T-cell (primary cell): ENCODE results near the gene SLC16A9. TPM values are rescaled to one million over a fixed set of nuclear protein-coding genes. Genes with fewer than 3 reads are reported as not detected.
"Not testable (repeated sequence)": the region's sequence is repeated elsewhere in the genome, so short reads cannot be mapped to it uniquely, and the experiment has no call there.

Experiments used
- ATAC-seq, 4 experiments: fragments of 200-7000 bp in 3 of 4; fragments of 150-1000 bp in 1 of 4; cut with Tn5 transposase; replicated peaks in 1 of 4; 1 replicate in 3 of 4; 2 replicates in 1 of 4; pipeline ENCODE4 v1.10.0; 2021; ENCODE audit warnings: moderate library complexity in 3 of 4, mild to moderate bottlenecking in 2 of 4, moderate number of reproducible peaks in 1 of 4
- CTCF ChIA-PET, 2 donors: fragments of 300-600 bp; sonication (Branson Sonifier 250); formaldehyde crosslinking; loops; one replicate each; lab custom pipeline; 2022; ENCODE audit warnings: antibody characterized with exemption in 2 of 2; lab: Charles Lee
- POLR2A ChIA-PET, 2 donors: fragments of 300-600 bp; sonication (Branson Sonifier 250); formaldehyde crosslinking; loops; one replicate each; lab custom pipeline; 2022; ENCODE audit warnings: antibody characterized with exemption in 2 of 2; lab: Charles Lee
- DNase-seq, 35 experiments: peaks; one replicate each; pipeline versions ENCODE4 v3.0.0 to v3.0.0-alpha.2; 2013 to 2023
- H3K27ac ChIP-seq: one replicate; pipeline ENCODE4 v1.5.1; 2013; ENCODE audit warnings: low read length
- H3K27me3 ChIP-seq, 2 experiments: replicated peaks in 1 of 2; 1 replicate in 1 of 2; 2 replicates in 1 of 2; pipeline versions ENCODE4 v1.6.1 to v1.7.0; 2013; ENCODE audit warnings: low read length in 1 of 2, mixed read lengths in 1 of 2; ENCODE audit not compliant: control insufficient read depth in 2 of 2, insufficient read depth in 2 of 2; ENCODE audit errors: extremely low read depth in 1 of 2
- H3K36me3 ChIP-seq, 2 donors: 1 replicate in 1 of 2; 2 replicates in 1 of 2; pipeline versions ENCODE4 v1.6.1 to v1.7.0; 2013; ENCODE audit warnings: low read length in 1 of 2; ENCODE audit not compliant: control insufficient read depth in 2 of 2, insufficient read depth in 1 of 2; ENCODE audit errors: extremely low read depth in 1 of 2
- H3K4me1 ChIP-seq, 2 experiments: 1 replicate in 1 of 2; 2 replicates in 1 of 2; pipeline versions ENCODE4 v1.6.1 to v1.7.0; 2013; ENCODE audit warnings: low read length in 2 of 2, mixed read lengths in 1 of 2; ENCODE audit not compliant: insufficient read depth in 2 of 2, control insufficient read depth in 1 of 2; ENCODE audit errors: extremely low read depth in 1 of 2
- H3K4me3 ChIP-seq, 2 donors: 1 replicate in 1 of 2; 2 replicates in 1 of 2; pipeline versions ENCODE4 v1.5.1 to v1.7.0; 2013; ENCODE audit warnings: mild to moderate bottlenecking in 2 of 2, low read length in 1 of 2, moderate library complexity in 1 of 2; ENCODE audit not compliant: control insufficient read depth in 1 of 2; ENCODE audit errors: extremely low read depth in 1 of 2
- H3K9me3 ChIP-seq: 2 replicates; pipeline ENCODE4 v1.7.0; 2013
- H3K27ac Mint-ChIP-seq, 2 donors: one replicate each; pipeline ENCODE4 v1.8.0; 2020 to 2021; ENCODE audit warnings: mild to moderate bottlenecking in 2 of 2, mixed read lengths in 2 of 2
- H3K27me3 Mint-ChIP-seq, 2 donors: one replicate each; pipeline ENCODE4 v1.8.0; 2021 to 2022; ENCODE audit warnings: mixed read lengths in 2 of 2
- H3K36me3 Mint-ChIP-seq: one replicate; pipeline ENCODE4 v1.8.0; 2021; ENCODE audit warnings: mixed read lengths
- H3K4me1 Mint-ChIP-seq, 3 donors: one replicate each; pipeline ENCODE4 v1.8.0; 2020 to 2022; ENCODE audit warnings: mixed read lengths in 3 of 3, mild to moderate bottlenecking in 1 of 3
- H3K4me3 Mint-ChIP-seq, 3 donors: one replicate each; pipeline ENCODE4 v1.8.0; 2020 to 2022; ENCODE audit warnings: mild to moderate bottlenecking in 3 of 3, mixed read lengths in 3 of 3, moderate library complexity in 3 of 3
- H3K9me3 Mint-ChIP-seq, 3 donors: one replicate each; pipeline ENCODE4 v1.8.0; 2020 to 2022; ENCODE audit warnings: mixed read lengths in 3 of 3
- WGBS: methylation state at CpG from one replicate; pipeline ENCODE4 v1.1.5; 2013; ENCODE audit warnings: missing lambda C conversion rate; ENCODE audit not compliant: insufficient coverage; 5-methylcytosine and 5-hydroxymethylcytosine counted together
- total RNA-seq, 35 experiments: library from RNA in 6 of 35; stranded (reverse) in 6 of 35; fragments of 120-200 nt in 1 of 35; gene quantifications; one replicate each; pipeline versions ENCODE4 v1.2.1 to v1.2.4 and lab custom pipeline; 2013 to 2026

Gene SLC16A9
- total RNA-seq, 5 donors from 2014 or later (not counting 1 experiment from before 2014, with no cell fraction given), result 0.20 to 0.44 (median 0.20) TPM; not detected in 2

GRCh38 chr10:59750155-59750945 lies 40.7 kb upstream of the SLC16A9 start:
- no peak overlapping the region for H3K4me3 ChIP-seq
- Mint-ChIP-seq H3K27me3 (peaks cover 14 to 28% of the 10 kb centered on the region in 2 donors), H3K4me1 (no peaks in the 10 kb centered on the region), H3K9me3 (no peaks in the 10 kb centered on the region), H3K36me3 (no peaks in the 10 kb centered on the region), H3K27ac (no peak overlapping the region), H3K4me3 (no peak overlapping the region)
- no peaks in the 10 kb centered on the region for H3K9me3 ChIP-seq
- CTCF ChIA-PET, result no interaction called here
- WGBS, result 84% methylated on average over 6 of the region's 12 CpGs
- H3K27me3 ChIP-seq, result no peaks in the 10 kb centered on the region
- no peaks in the 10 kb centered on the region for H3K4me1 ChIP-seq
- no peaks in the 10 kb centered on the region for H3K36me3 ChIP-seq
- DNase-seq (no peak), ATAC-seq (no peak)
- POLR2A ChIA-PET, result no interaction called here
- H3K27ac ChIP-seq, result no peak overlapping the region

- no peak overlapping the region for H3K27ac ChIP-seq
- peaks cover 0 to 2% (median 0%) of the 10 kb centered on the region in 3 donors for H3K9me3 Mint-ChIP-seq
- H3K27me3 Mint-ChIP-seq, result peaks cover 14 to 28% of the 10 kb centered on the region in 2 donors
- H3K9me3 ChIP-seq, result no peaks in the 10 kb centered on the region
- H3K27me3 ChIP-seq, result no peaks in the 10 kb centered on the region
- ChIA-PET POLR2A (no interaction called here), CTCF (interaction anchor here in 1 of 2 donors (0.7 kb wide), 1 partner anchor 156 kb away, joined by 3 read pairs; no protein-coding TSS in a partner anchor)
- DNase-seq (no peak), ATAC-seq (no peak)
- WGBS, result no CpG with 5 or more reads among the region's 1 CpG
- H3K4me3 ChIP-seq, result no peak overlapping the region
- no peaks in the 10 kb centered on the region for H3K4me1 Mint-ChIP-seq
- H3K4me3 Mint-ChIP-seq, result no peak overlapping the region
- no peaks in the 10 kb centered on the region for H3K36me3 ChIP-seq
- no peak overlapping the region for H3K27ac Mint-ChIP-seq
- no peaks in the 10 kb centered on the region for H3K4me1 ChIP-seq
- H3K36me3 Mint-ChIP-seq, result no peaks in the 10 kb centered on the region
Observed at GRCh38 chr10:59748834-59749233, 39.2 kb upstream of the SLC16A9 start.

GRCh38 chr10:59745163-59745650 lies 35.6 kb upstream of the SLC16A9 start:
- no peak overlapping the region for H3K27ac ChIP-seq
- Mint-ChIP-seq H3K27me3 (peaks cover 9 to 15% of the 10 kb centered on the region in 2 donors), H3K36me3 (no peaks in the 10 kb centered on the region), H3K4me1 (no peaks in the 10 kb centered on the region), H3K9me3 (peaks cover 0 to 2% (median 0%) of the 10 kb centered on the region in 3 donors), H3K27ac (no peak overlapping the region), H3K4me3 (no peak overlapping the region)
- ATAC-seq, result no peak
- H3K9me3 ChIP-seq, result no peaks in the 10 kb centered on the region
- H3K4me1 ChIP-seq, result no peaks in the 10 kb centered on the region
- H3K36me3 ChIP-seq, result no peaks in the 10 kb centered on the region
- no peak for DNase-seq
- ChIA-PET CTCF (no interaction called here), POLR2A (no interaction called here)
- no CpG with 5 or more reads among the region's 2 CpGs for WGBS
- H3K27me3 ChIP-seq, result peaks cover 0 to 4% of the 10 kb centered on the region in 2 experiments
- no peak overlapping the region for H3K4me3 ChIP-seq

- WGBS, result no CpG with 5 or more reads among the region's 6 CpGs
Observed at GRCh38 chr10:59744762-59745161, 35.1 kb upstream of the SLC16A9 start.

GRCh38 chr10:59744156-59744555 lies 34.5 kb upstream of the SLC16A9 start:
- WGBS, result 92% methylated on average over 21 of the region's 32 CpGs
- ATAC-seq, H3K36me3 Mint-ChIP-seq, H3K9me3 ChIP-seq, H3K4me3 ChIP-seq, H3K27me3 ChIP-seq, H3K4me1 ChIP-seq, H3K4me3 Mint-ChIP-seq, H3K4me1 Mint-ChIP-seq, DNase-seq, H3K27ac ChIP-seq, CTCF ChIA-PET, POLR2A ChIA-PET, H3K27ac Mint-ChIP-seq, H3K9me3 Mint-ChIP-seq, H3K36me3 ChIP-seq: not testable (repeated sequence)
- H3K27me3 Mint-ChIP-seq, result peaks cover 9 to 11% of the 10 kb centered on the region in 2 donors

More at GRCh38 chr10:59744762-59745161, 35.1 kb upstream of the SLC16A9 start:
- H3K36me3 ChIP-seq, H3K9me3 Mint-ChIP-seq, H3K9me3 ChIP-seq, ATAC-seq, CTCF ChIA-PET, H3K4me1 ChIP-seq, H3K27ac ChIP-seq, H3K27ac Mint-ChIP-seq, H3K4me1 Mint-ChIP-seq, H3K4me3 ChIP-seq, H3K27me3 ChIP-seq, H3K4me3 Mint-ChIP-seq, POLR2A ChIA-PET, DNase-seq, H3K36me3 Mint-ChIP-seq: not testable (repeated sequence)
- H3K27me3 Mint-ChIP-seq, result peaks cover 9 to 14% of the 10 kb centered on the region in 2 donors

GRCh38 chr10:59741583-59741982 lies 31.9 kb upstream of the SLC16A9 start:
- peaks cover 3 to 4% of the 10 kb centered on the region in 2 donors for H3K27me3 Mint-ChIP-seq
- ChIA-PET CTCF (no interaction called here), POLR2A (no interaction called here)
- Histone ChIP-seq H3K9me3 (no peaks in the 10 kb centered on the region), H3K27me3 (peaks cover 0 to 4% of the 10 kb centered on the region in 2 experiments), H3K4me1 (no peaks in the 10 kb centered on the region), H3K27ac (no peak overlapping the region), H3K36me3 (no peaks in the 10 kb centered on the region), H3K4me3 (no peak overlapping the region)
- DNase-seq (no peak), ATAC-seq (no peak)
- H3K27ac Mint-ChIP-seq, result no peak overlapping the region
- no peaks in the 10 kb centered on the region for H3K4me1 Mint-ChIP-seq
- no peaks in the 10 kb centered on the region for H3K36me3 Mint-ChIP-seq
- 100% methylated on average over 3 of the region's 5 CpGs for WGBS
- H3K9me3 Mint-ChIP-seq, result peaks cover 0 to 2% (median 0%) of the 10 kb centered on the region in 3 donors
- no peak overlapping the region for H3K4me3 Mint-ChIP-seq
